Suprapubic skin (tissue), 3 donors: Measurements from ENCODE around the gene IFTAP.

Experiments used
- EP300 ChIP-seq: sonication (generic); formaldehyde crosslinking; IDR thresholded peaks from one replicate; pipeline ENCODE4 v1.6.1; 2017; ENCODE audit warnings: antibody characterized with exemption
- TF ChIP-seq, protein P1 (sequence below), 2 donors: fragments of 200-600 bp in 1 of 2; fragments of 450-650 bp in 1 of 2; sonication (generic) in 1 of 2; IDR thresholded peaks; one replicate each; pipeline ENCODE4 v1.5.1; 2016 to 2019; ENCODE audit warnings: antibody characterized with exemption in 2 of 2, mild to moderate bottlenecking in 1 of 2, moderate library complexity in 1 of 2

- TF ChIP-seq, protein P1, sequence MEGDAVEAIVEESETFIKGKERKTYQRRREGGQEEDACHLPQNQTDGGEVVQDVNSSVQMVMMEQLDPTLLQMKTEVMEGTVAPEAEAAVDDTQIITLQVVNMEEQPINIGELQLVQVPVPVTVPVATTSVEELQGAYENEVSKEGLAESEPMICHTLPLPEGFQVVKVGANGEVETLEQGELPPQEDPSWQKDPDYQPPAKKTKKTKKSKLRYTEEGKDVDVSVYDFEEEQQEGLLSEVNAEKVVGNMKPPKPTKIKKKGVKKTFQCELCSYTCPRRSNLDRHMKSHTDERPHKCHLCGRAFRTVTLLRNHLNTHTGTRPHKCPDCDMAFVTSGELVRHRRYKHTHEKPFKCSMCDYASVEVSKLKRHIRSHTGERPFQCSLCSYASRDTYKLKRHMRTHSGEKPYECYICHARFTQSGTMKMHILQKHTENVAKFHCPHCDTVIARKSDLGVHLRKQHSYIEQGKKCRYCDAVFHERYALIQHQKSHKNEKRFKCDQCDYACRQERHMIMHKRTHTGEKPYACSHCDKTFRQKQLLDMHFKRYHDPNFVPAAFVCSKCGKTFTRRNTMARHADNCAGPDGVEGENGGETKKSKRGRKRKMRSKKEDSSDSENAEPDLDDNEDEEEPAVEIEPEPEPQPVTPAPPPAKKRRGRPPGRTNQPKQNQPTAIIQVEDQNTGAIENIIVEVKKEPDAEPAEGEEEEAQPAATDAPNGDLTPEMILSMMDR (IDR thresholded peaks at IDR 0.05) = no peak
- TF ChIP-seq EP300 = no peak
These were observed 90.8 kb downstream of the IFTAP start for GRCh38 chr11:36684840-36685801.
